Caco-2 (cell line): ENCODE measurements around the gene UNC5B. TPM values are rescaled to one million over a fixed set of nuclear protein-coding genes. Genes with fewer than 3 reads are reported as not detected.

Source experiments
- BruUV-seq: library from RNA; stranded (reverse); fragments of 400-500 nt; replicated peaks from 2 replicates; lab custom pipeline; 2021; lab: Mats Ljungman, UMichigan
- CTCF ChIA-PET: fragments of 300-600 bp; sonication (Branson Sonifier 250); formaldehyde crosslinking; loops from one replicate; lab custom pipeline; 2022; ENCODE audit warnings: antibody characterized with exemption; lab: Charles Lee
- POLR2A ChIA-PET: fragments of 300-600 bp; sonication (Branson Sonifier 250); formaldehyde crosslinking; loops from one replicate; lab custom pipeline; 2022; ENCODE audit warnings: antibody characterized with exemption; lab: Charles Lee
- DNase-seq, 2 experiments: peaks; one replicate each; pipeline versions ENCODE4 v3.0.0 to v3.0.0-alpha.2; 2020 to 2022
- H3K27me3 ChIP-seq: replicated peaks from 2 replicates; pipeline ENCODE4 v1.6.0; 2011; ENCODE audit warnings: low read length; ENCODE audit not compliant: control insufficient read depth, insufficient read depth
- H3K36me3 ChIP-seq: 2 replicates; pipeline ENCODE4 v1.5.1; 2011; ENCODE audit warnings: low read length; ENCODE audit not compliant: control insufficient read depth, insufficient read depth
- H3K4me1 ChIP-seq: fragments of 250-450 bp; sonication (Bioruptor Pico); 2 replicates; pipeline ENCODE4 v1.5.1; 2020; ENCODE audit warnings: mild to moderate bottlenecking
- H3K4me3 ChIP-seq: 2 replicates; pipeline ENCODE4 v1.5.1; 2011; ENCODE audit warnings: low read depth, mild to moderate bottlenecking, control low read depth, low read length
- H3K9me3 ChIP-seq: fragments of 250-450 bp; sonication (Bioruptor Pico); 2 replicates; pipeline ENCODE4 v1.5.1; 2020; ENCODE audit warnings: mild to moderate bottlenecking, moderate library complexity
- H3K27ac Mint-ChIP-seq: one replicate; pipeline ENCODE4 v1.8.0; 2022; ENCODE audit warnings: mixed read lengths; ENCODE audit not compliant: unreplicated experiment
- H3K27me3 Mint-ChIP-seq: one replicate; pipeline ENCODE4 v1.8.0; 2022; ENCODE audit warnings: mixed read lengths; ENCODE audit not compliant: insufficient read depth, unreplicated experiment
- H3K36me3 Mint-ChIP-seq: one replicate; pipeline ENCODE4 v1.8.0; 2022; ENCODE audit warnings: mild to moderate bottlenecking, mixed read lengths; ENCODE audit not compliant: insufficient read depth, unreplicated experiment
- H3K4me1 Mint-ChIP-seq: one replicate; pipeline ENCODE4 v1.8.0; 2022; ENCODE audit warnings: low read depth, mixed read lengths; ENCODE audit not compliant: unreplicated experiment
- H3K4me3 Mint-ChIP-seq: one replicate; pipeline ENCODE4 v1.8.0; 2022; ENCODE audit warnings: mild to moderate bottlenecking, moderate library complexity, mixed read lengths; ENCODE audit not compliant: unreplicated experiment
- H3K9me3 Mint-ChIP-seq: one replicate; pipeline ENCODE4 v1.8.0; 2022; ENCODE audit warnings: mixed read lengths; ENCODE audit not compliant: unreplicated experiment
- CTCF ChIP-seq, 2 experiments: fragments of 200-600 bp in 1 of 2; IDR thresholded peaks; 1 replicate in 1 of 2; 2 replicates in 1 of 2; pipeline versions ENCODE4 v1.5.1 to v1.8.0; 2011 to 2022; ENCODE audit warnings: antibody characterized with exemption in 1 of 2, control low read depth in 1 of 2, inconsistent platforms in 1 of 2, low read depth in 1 of 2, low read length in 1 of 2, mild to moderate bottlenecking in 1 of 2, moderate library complexity in 1 of 2; ENCODE audit not compliant: insufficient read depth in 1 of 2, severe bottlenecking in 1 of 2, unreplicated experiment in 1 of 2
- intact Hi-C: fragments of 100-400 bp; cut with micrococcal nuclease; formaldehyde crosslinking; loops from one replicate; pipeline ENCODE4 v1.10.0; 2022; ENCODE audit not compliant: unreplicated experiment
- total RNA-seq: library from RNA; stranded (reverse); gene quantifications from 2 replicates; pipeline ENCODE4 v1.2.3, GENCODE V29; 2022

UNC5B gene
- total RNA-seq, 1 experiment from 2014 or later, result 22.4 TPM

- POLR2A ChIA-PET, result no interaction called here
- no peak for TF ChIP-seq CTCF (IDR thresholded peaks at IDR 0.05; ENCODE audit: insufficient read depth in 1 of 2, low read depth in 1 of 2, low read length in 1 of 2, severe bottlenecking in 1 of 2, unreplicated experiment in 1 of 2)
Observed at GRCh38 chr10:71177651-71178199, 34.6 kb upstream of the UNC5B start.

GRCh38 chr10:71178880-71179279, 33.5 kb upstream of the UNC5B start:
- H3K27ac Mint-ChIP-seq, result no peak overlapping the region
- intact Hi-C loops, result no loop called here
- no TSS peak for BruUV-seq
- Histone ChIP-seq H3K36me3 (no peaks in the 10 kb centered on the region), H3K9me3 (no peaks in the 10 kb centered on the region), H3K27me3 (peaks cover 2% of the 10 kb centered on the region), H3K4me3 (no peak overlapping the region), H3K4me1 (no peaks in the 10 kb centered on the region)
- DNase-seq, result no peak
- peaks cover 12% of the 10 kb centered on the region for H3K27me3 Mint-ChIP-seq
- no peak overlapping the region for H3K4me3 Mint-ChIP-seq
- H3K36me3 Mint-ChIP-seq, result no peaks in the 10 kb centered on the region
- TF ChIP-seq CTCF (IDR thresholded peaks at IDR 0.05; ENCODE audit: insufficient read depth in 1 of 2, low read depth in 1 of 2, low read length in 1 of 2, severe bottlenecking in 1 of 2, unreplicated experiment in 1 of 2), result no peak
- CTCF ChIA-PET, result no interaction called here
- no peaks in the 10 kb centered on the region for H3K4me1 Mint-ChIP-seq
- POLR2A ChIA-PET, result no interaction called here
- no peaks in the 10 kb centered on the region for H3K9me3 Mint-ChIP-seq

More at GRCh38 chr10:71177651-71178199, 34.6 kb upstream of the UNC5B start:
- Histone ChIP-seq H3K4me3 (no peak overlapping the region), H3K36me3 (no peaks in the 10 kb centered on the region), H3K9me3 (no peaks in the 10 kb centered on the region), H3K27me3 (peaks cover 4% of the 10 kb centered on the region), H3K4me1 (no peaks in the 10 kb centered on the region)
- BruUV-seq, result no TSS peak
- no peaks in the 10 kb centered on the region for H3K36me3 Mint-ChIP-seq
- intact Hi-C loops, result no loop called here
- H3K9me3 Mint-ChIP-seq, result no peaks in the 10 kb centered on the region
- peaks cover 12% of the 10 kb centered on the region for H3K27me3 Mint-ChIP-seq
- CTCF ChIA-PET, result interaction anchor here (0.6 to 0.7 kb wide), 2 partner anchors 159 to 251 kb away, joined by 3 read pairs; no protein-coding TSS in a partner anchor
- no peak overlapping the region for H3K4me3 Mint-ChIP-seq
- H3K27ac Mint-ChIP-seq, result no peak overlapping the region
- no peak for DNase-seq
- H3K4me1 Mint-ChIP-seq, result no peaks in the 10 kb centered on the region

GRCh38 chr10:71179382-71179781, 33.0 kb upstream of the UNC5B start:
- Mint-ChIP-seq H3K4me3 (no peak overlapping the region), H3K27me3 (peaks cover 17% of the 10 kb centered on the region), H3K27ac (no peak overlapping the region), H3K36me3 (no peaks in the 10 kb centered on the region), H3K4me1 (no peaks in the 10 kb centered on the region), H3K9me3 (no peaks in the 10 kb centered on the region)
- TF ChIP-seq CTCF (IDR thresholded peaks at IDR 0.05; ENCODE audit: insufficient read depth in 1 of 2, low read depth in 1 of 2, low read length in 1 of 2, severe bottlenecking in 1 of 2, unreplicated experiment in 1 of 2), result no peak
- CTCF ChIA-PET, result no interaction called here
- Histone ChIP-seq H3K27me3 (peaks cover 2% of the 10 kb centered on the region), H3K36me3 (no peaks in the 10 kb centered on the region), H3K4me3 (no peak overlapping the region), H3K9me3 (no peaks in the 10 kb centered on the region), H3K4me1 (no peaks in the 10 kb centered on the region)
- DNase-seq, result no peak
- intact Hi-C loops, result no loop called here
- POLR2A ChIA-PET, result no interaction called here
- no TSS peak for BruUV-seq
